ENCODE measurements around the gene MINDY4B.

DNA sequence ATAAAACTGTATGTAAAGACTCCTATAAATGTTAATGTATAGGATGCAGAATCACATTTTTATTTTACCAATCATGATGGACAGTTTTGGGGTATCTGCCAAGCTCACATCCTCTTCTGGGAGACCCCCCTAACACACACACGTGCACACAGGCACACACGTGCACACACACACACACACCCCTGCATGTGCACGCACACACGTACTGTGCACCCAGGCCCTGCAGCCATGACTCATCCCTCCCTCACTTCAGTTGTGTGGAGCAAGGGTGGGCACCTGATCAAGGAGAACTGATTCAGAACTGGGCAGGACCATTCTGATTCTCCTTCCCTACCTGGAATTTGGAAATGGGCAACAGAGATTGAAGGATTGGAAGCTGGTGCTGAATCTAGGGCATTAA lies 16.0 kb upstream of the MINDY4B start:
- TF ChIP-seq, protein P1, sequence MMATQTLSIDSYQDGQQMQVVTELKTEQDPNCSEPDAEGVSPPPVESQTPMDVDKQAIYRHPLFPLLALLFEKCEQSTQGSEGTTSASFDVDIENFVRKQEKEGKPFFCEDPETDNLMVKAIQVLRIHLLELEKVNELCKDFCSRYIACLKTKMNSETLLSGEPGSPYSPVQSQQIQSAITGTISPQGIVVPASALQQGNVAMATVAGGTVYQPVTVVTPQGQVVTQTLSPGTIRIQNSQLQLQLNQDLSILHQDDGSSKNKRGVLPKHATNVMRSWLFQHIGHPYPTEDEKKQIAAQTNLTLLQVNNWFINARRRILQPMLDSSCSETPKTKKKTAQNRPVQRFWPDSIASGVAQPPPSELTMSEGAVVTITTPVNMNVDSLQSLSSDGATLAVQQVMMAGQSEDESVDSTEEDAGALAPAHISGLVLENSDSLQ (IDR thresholded peaks at IDR 0.05) = no peak
- no peak for TF ChIP-seq FOXK2 (IDR thresholded peaks at IDR 0.05)
- no peak for TF ChIP-seq SP1 (IDR thresholded peaks at IDR 0.05)
- TF ChIP-seq ZNF384 (IDR thresholded peaks at IDR 0.05) = no peak
- TF ChIP-seq BHLHE40 (IDR thresholded peaks at IDR 0.05; ENCODE audit: borderline replicate concordance) = no peak
- no peak for TF ChIP-seq L3MBTL2 (conservative IDR thresholded peaks at IDR 0.05)
- no peak for TF ChIP-seq ELF4 (IDR thresholded peaks at IDR 0.05)
- TF ChIP-seq ARNT (IDR thresholded peaks at IDR 0.05) = no peak
- no peak for TF ChIP-seq LEF1 (IDR thresholded peaks at IDR 0.05; ENCODE audit: borderline replicate concordance)
- TF ChIP-seq CTBP1 (IDR thresholded peaks at IDR 0.05; ENCODE audit: borderline replicate concordance) = no peak
- TF ChIP-seq SUZ12 (IDR thresholded peaks at IDR 0.05) = no peak
- TF ChIP-seq FOXA1 (IDR thresholded peaks at IDR 0.05) = no peak
- no peak for TF ChIP-seq TARDBP (IDR thresholded peaks at IDR 0.05)
- TF ChIP-seq FOXM1 (IDR thresholded peaks at IDR 0.05; ENCODE audit: borderline replicate concordance) = no peak

All from HEK293T (cell line).